NCI-H345 treated with DMSO at 0.1 percent for 48 hours (cell line): ENCODE measurements around the gene SFTA2.
"Not testable (repeated sequence)": the region's sequence is repeated elsewhere in the genome, so short reads cannot be mapped to it uniquely, and the experiment has no call there.

Source experiments
- DNase-seq: peaks from one replicate; lab custom pipeline; 2025; ENCODE audit not compliant: unreplicated experiment; lab: John Stamatoyannopoulos, UW

SFTA2 gene

DNA sequence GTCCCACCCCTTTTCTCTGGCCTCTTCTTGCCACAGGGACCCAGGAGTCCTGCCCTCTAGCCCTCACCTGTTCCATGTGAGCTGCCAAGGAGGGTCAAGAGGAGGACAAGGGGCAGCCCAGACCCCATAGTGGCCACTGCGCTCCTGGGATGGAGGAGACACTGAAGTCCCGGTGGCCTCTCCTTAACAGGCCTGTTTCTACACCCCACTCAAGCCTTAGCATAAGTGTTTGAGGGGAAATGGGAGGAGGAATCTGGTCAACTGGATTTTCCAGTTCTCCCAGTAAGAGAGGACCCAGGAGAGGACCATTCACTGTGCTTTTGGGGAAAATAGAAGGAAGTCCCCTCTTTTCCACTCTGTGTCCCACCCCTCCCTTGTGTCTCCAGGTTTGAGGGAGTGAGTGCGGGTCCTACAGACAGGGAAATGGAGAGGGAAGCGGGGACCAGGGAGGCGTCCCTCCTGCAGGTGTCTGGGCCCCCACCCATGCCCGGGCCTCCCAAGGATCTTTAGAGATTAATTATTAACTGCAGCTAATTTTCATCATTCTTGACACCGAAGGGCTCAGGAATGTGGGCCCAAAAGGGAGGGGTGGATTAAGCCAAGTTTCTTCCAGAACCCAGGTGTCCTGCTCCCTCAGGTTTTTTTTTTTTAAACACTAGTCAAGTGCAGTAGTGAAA, at the start of gene SFTA2:
SFTA2 (minus strand) TSS at position 202 of the 677 bp plus-strand sequence; CDS start at position 128, 74 bp downstream.
- DNase-seq = no peak

DNA sequence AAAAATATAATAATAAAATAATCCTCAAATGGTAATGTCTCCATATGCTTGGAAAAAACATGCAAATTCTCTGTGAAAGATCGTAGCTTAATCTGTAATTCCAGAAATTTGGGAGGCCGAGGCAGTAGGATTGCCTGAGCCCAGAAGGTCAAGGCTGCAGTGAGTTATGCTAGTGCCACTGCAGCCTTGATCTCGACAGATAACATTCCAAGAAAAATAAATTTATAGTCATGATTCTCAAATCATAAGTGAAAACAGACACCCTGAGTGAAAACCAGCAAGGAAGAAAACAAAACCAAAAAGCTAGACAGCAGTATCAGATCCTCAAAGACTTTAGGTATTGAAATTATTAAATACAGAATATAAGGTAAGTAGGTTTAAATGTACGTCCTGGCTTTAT, 47.7 kb upstream of the SFTA2 start:
- DNase-seq = no peak

DNA sequence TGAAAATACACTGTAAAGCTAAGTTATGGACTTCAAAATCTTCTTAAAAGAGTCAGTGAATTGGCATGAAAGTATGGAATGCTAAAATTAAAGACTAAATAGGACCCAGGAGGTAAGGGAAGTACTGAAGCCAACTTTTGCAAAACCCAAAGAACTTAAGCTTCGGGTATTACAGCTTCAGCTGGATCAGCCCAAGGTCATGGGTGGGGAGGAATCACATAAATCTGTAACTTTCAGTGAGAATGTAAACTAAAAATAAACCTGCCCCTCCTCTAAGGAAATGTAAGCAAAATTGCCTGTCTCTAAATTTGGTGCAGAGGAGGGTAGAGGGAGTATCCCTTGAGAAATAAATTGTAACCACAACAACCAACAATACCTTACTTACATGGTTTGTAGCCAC, 47.2 kb upstream of the SFTA2 start:
- DNase-seq = no peak

- no peak for DNase-seq
Measured at GRCh38 chr6:30974490-30975252, 42.7 kb upstream of the SFTA2 start.

GRCh38 chr6:30972816-30973215, 40.8 kb upstream of the SFTA2 start:
- no peak for DNase-seq

DNA sequence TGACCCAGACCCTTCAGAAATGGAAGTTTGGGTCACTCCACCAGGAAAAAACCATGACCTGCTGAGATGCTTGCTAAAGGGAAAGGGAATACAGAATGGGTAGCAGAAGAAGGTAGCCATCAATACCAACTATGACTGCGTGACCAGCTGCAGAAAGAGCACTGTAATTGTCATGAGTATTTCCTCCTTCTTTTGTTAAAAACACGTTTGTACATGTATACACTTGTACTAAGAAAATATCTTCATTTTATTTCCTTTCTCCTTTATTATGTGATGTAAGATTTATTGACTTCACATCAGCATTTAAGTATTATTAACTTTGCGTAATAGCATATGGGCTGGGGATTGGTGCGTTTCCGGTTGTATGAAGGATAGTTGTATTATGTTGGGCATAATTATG, 39.0 kb upstream of the SFTA2 start:
- DNase-seq = no peak

DNA sequence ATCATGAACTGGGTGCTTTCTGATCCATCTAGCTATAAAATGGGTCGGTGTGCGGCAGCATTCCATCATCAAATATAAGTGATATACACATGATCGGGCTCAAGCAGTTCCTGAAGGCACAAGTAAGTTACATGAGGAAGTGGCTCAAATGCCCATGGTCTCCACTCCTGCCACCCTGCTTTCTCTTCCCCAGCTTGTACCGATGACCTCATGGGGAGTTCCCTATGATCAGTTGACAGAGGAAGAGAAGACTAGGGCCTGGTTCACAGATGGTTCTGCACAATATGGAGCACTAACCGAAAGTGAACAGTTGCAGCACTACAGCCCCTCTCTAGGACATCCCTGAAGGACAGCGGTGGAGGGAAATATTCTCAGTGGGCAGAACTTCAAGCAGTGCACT, 37.2 kb upstream of the SFTA2 start:
- not testable (repeated sequence) for DNase-seq

- no peak for DNase-seq
Measured at GRCh38 chr6:30966154-30966553, 34.2 kb upstream of the SFTA2 start.

DNA sequence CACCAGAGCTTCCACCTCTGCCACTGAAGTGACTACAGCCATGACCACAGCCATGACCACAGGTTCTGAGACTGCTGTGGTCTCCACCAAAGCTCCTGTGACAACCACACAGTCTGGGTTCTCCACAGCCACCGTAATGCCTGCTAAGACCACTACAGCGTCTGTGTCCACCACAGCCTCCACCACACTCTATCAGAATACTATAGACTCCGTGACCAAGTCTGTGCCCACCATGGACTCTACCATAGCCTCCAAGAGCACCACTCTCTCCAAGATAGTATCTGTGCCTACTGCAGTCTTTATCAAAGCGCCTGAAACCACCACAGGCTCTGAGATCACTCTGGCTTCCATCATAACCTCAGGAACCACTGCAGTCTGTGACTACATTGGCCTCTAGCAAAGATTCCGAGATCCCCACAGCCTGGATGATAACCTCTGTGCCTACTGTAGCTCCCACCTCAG, 33.2 kb upstream of the SFTA2 start:
- no peak for DNase-seq

DNA sequence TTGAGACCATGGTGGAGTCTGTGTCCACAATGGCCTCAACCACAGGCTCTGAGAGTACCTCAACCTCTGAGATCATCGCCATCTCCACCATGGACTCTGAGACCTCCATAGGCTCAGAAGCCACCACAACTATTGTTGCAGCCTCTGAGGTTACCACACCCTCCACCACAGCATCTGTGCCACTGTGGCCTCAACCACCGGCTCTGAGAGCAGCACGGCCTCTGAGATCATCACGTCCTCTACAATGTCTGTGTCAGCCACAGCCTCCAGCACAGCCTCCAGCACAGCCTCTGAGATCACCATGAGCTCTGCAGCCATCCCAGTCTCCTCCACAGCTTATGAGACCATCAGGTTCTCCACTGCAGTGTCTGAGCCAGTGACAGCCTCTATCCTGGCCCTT, 32.1 kb upstream of the SFTA2 start:
- DNase-seq = no peak

DNA sequence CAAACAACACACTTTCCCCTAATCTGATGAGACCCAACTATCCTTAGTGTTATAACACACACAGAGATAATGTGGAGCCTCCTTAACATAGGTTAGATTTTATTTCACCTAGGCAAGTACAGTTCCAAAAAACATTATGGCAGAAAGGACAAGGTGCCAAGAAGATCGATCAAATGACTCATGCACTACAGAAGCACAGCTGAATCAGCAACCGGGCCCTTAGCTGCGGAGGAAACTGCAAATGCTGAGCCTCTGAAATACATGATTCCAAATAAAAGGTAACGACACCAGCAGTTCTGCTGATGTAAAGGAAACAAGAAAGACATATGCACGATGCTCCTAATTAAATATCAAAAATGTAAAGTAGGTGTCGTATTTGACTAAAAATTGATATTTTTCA, 31.7 kb upstream of the SFTA2 start:
- no peak for DNase-seq

GRCh38 chr6:30962716-30963115, 30.7 kb upstream of the SFTA2 start:
- no peak for DNase-seq

DNA sequence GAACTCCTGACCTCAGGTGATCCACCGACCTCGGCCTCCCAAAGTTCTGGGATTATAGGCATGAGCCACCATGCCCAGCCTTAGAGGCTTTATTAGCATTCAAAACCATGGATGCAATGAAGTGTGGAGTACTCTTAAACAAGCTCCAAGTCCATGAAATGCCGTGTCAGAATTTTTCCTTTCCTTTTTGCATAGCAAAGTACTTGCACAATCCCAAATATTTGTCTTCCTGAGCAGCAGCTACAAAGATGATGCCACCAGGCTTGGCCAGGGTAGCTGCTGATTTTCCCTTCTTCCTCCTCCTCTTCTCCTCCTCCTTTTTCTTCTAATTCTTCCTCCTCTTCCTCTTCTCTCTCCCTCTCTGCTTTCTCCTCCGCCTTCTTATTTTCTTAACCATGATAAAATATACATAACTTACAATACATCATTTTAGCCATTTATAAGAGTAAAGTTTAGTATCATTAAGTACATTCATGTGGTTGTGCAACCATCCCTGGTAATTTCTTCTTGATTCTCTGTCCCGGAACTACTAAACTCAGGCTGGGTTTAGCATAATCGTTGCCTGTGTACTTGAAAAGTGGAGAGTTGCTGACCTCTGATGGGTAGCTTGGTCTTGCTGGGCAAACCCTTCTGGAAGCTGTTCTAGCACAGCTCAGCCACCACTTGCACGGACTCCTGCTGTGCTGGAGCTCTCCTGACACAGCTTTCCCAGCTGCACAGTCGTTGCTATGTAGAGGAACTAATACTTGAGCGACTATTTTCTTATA, 29.1 kb upstream of the SFTA2 start:
- DNase-seq = no peak

DNA sequence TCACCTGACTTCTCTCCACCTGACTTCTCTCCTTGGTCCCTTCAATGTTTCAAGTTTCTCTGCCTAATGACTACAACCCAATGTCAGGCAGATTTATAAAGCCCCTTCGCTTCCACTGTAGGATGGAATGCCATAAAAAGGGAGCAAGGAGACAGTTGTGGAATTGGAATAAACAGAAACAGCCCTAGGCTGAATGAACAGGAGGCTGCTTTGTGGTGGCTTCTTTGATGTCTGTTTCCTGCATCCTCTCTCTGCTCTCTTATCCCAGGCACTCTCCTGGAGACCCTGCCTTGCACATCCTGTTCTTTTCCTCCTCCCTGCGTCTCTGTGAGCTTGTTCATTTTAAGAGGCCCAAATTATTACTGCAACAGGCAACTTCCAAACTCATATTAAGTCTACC, 25.7 kb upstream of the SFTA2 start:
- DNase-seq = no peak

DNA sequence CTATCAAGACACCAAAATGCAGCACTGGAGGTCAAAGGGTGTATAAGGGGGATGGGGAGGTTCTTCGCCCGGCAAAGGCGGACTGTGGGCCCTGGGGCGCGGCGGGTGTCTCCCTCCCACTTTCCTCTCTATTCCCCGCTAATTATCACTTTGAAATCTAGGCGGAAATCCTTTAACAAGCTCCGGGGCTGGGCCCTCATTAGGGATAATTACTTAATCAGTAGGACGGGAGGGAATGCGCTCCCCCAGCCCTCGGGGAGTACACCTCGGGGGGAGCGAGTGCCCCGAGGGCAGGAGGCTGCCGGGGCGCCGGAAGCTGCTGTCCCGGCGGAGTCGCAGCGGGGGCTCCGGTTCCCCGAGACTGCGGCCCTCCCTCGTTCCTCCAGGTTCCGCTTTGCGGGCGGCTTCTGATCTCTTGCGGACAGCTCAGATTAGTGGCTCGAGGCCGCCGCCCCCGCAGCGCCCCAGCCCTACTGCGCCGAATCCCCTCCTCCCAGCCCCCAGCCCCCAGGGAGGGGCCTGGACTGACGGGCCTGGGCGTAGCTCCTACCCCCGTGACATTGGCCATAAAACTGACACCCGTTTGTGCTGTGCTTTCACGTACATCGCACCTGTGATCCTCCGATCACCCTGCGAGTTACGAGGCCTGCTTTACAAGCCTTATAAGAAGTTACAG, 23.5 kb upstream of the SFTA2 start:
- no peak for DNase-seq

DNA sequence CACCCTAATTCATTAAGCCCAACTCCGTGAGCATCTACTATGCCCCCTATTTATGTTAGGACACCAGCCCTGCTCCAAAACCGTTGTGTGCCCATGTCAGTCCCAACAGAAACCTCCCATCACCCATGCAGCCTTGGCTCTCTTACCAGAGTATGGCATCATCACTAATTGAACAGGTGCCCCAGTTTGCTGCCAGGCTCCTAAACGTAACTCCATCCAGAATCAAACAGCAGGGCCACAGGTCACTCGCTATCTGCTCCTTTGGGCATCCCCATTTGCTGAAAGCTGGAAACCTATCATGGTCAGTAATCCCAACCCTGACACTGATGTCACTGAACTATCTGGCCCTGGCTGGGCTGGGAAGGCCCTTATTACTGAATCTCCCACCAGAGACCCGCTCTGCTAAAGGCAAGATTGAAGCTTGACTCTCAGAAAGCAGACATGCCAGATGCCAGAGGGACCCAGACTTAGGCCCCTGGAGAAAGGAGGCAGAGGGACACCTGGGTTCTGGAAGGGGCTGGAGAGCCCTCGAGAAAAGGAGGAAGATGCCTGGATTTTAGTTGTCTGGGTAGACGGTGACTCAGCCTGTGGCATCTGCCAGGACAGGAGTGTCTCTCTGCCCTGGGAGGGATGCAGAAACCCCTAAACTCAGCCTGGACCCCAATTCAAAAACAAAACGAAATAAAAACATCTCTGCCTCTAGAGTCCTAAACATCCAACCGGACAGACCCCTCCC, 22.8 kb upstream of the SFTA2 start:
- no peak for DNase-seq

DNA sequence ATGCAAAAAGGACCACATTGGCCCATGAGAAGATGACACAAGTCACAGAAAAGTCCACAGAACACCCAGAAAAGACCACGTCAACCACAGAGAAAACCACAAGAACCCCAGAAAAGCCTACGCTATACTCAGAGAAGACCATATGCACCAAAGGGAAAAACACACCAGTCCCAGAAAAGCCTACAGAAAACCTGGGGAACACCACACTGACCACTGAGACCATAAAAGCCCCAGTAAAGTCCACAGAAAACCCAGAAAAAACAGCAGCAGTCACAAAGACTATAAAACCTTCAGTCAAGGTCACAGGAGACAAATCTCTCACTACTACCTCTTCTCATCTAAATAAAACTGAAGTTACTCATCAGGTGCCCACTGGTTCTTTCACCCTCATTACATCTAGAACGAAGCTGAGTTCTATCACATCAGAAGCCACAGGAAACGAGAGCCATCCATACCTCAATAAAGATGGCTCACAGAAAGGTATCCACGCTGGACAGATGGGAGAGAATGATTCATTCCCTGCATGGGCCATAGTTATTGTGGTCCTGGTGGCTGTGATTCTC, 20.0 kb upstream of the SFTA2 start:
- DNase-seq = no peak

- no peak for DNase-seq
Measured at GRCh38 chr6:30948811-30949210, 16.8 kb upstream of the SFTA2 start.

DNA sequence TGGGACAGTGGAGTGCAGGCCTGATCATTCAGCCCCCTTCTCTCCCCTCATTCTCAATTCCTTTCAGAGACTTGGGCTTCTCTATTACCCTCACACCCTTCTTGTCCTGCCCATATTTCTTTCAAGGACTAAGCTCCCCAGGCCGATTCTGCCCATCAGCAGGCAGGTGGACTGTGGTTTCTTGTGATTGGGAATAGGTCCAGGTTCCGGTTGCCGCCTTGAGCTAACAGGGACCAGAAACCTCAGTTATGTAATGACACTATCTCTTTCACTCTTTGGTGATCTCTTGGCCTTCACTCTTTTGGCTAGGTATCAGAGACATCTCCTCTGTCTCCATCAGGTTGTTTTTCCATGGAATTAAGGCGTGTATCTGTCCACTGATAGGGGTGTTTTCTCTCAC, 15.3 kb upstream of the SFTA2 start:
- no peak for DNase-seq

GRCh38 chr6:30945281-30945680, 13.3 kb upstream of the SFTA2 start:
- DNase-seq = no peak
